Measurements from ENCODE around the gene N4BP2L2.

N4BP2L2 gene

DNA sequence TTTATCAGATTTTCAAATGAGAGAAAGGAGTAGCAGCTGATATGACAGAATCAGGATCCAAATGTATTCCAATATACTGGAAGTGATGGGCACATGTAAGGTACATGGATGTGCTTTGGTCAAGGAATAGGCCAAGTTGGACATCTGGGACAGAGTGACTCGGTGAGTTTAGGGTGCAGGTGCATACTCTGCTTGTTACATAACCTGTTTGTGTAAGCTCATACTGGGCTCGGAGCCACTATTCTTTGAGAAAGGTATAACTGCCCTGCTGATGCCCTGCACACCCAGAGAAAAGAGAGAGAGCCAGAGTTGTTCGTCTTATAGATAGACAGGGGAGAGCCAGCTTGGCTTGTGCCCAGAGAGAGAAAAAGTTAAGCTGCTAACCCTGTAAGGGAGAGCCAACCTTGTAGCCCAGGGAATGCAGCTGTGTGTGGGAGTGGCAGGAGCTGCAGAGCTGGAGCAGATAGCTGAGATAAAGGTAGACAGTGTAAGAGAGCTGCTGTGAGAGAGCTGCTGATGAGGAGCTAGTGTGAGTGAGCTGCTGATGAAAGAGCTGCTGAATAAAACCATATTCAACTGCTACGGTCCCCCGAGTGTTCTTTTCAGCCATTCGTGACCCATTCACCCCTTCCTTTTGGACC is 70.0 kb downstream of the N4BP2L2 start:
- H2BK120ac ChIP-seq (ENCODE audit: low read depth, low read length): no peak overlapping the region

DNA sequence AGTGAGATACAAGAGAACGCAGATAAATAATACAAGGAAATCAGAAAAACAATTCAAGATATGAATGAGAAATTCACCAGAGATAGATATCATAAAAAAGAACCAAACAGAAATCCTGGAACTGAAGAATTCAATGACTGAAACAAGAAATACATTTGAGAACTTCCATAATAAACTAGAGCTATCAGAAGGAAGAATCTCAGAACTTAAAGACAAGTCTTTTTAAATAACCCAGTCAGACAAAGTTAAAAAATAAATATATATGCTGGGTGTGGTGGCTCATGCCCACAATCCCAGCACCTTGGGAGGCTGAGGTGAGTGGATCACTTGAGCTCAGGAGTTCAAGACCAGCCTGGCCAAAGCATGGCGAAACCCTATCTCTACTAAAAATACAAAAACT is 82.0 kb downstream of the N4BP2L2 start:
- no peak overlapping the region for H4K91ac ChIP-seq (ENCODE audit: low read length)
- no CpG with 5 or more reads among the region's 2 CpGs for WGBS
- peaks cover 43% of the 10 kb centered on the region for H3K9me3 ChIP-seq (ENCODE audit: control insufficient read depth, low read length)
- H2AK5ac ChIP-seq (ENCODE audit: low read length, severe bottlenecking): no peak overlapping the region
- H3K27ac ChIP-seq (ENCODE audit: low read length, poor library complexity, severe bottlenecking): no peak overlapping the region
- H3K4ac ChIP-seq (ENCODE audit: low read depth in 1 of 2, low read length in 2 of 2): no peak overlapping the region
- H3K9ac ChIP-seq (ENCODE audit: low read length): no peak overlapping the region
- H2BK120ac ChIP-seq (ENCODE audit: low read depth, low read length): no peak overlapping the region
- no peak overlapping the region for H3K4me3 ChIP-seq (ENCODE audit: insufficient read depth in 1 of 2, low read depth in 1 of 2, low read length in 2 of 2)
- no peak overlapping the region for H3K18ac ChIP-seq (ENCODE audit: low read depth in 1 of 2, low read length in 2 of 2)
- H3K4me1 ChIP-seq (ENCODE audit: control insufficient read depth, insufficient read depth, low read depth, low read length): peaks cover 1% of the 10 kb centered on the region
- no peaks in the 10 kb centered on the region for H3K27me3 ChIP-seq (ENCODE audit: control insufficient read depth in 1 of 2, insufficient read depth in 1 of 2, low read length in 2 of 2)
- H2BK5ac ChIP-seq (ENCODE audit: low read depth, low read length, poor library complexity, severe bottlenecking): no peak overlapping the region
- H2BK12ac ChIP-seq (ENCODE audit: low read length in 2 of 2): no peak overlapping the region
- no peak overlapping the region for H3K4me2 ChIP-seq (ENCODE audit: low read length, poor library complexity, severe bottlenecking)
- H3K23ac ChIP-seq (ENCODE audit: low read length in 2 of 2): no peak overlapping the region
- no peak for DNase-seq
- peaks cover 20% of the 10 kb centered on the region for H3K79me1 ChIP-seq (replicated peaks; ENCODE audit: low read length, poor library complexity, severe bottlenecking)
- no peak overlapping the region for H2BK15ac ChIP-seq (ENCODE audit: low read depth, poor library complexity, severe bottlenecking)
- peaks cover 26 to 79% of the 10 kb centered on the region in 2 experiments for H3K36me3 ChIP-seq (ENCODE audit: control insufficient read depth in 1 of 2, insufficient read depth in 2 of 2, low read depth in 1 of 2, low read length in 2 of 2)
- H2AFZ ChIP-seq (ENCODE audit: low read depth, low read length): no peak overlapping the region
- H3K14ac ChIP-seq (ENCODE audit: low read length in 2 of 2): no peak overlapping the region
- no peak overlapping the region for H4K8ac ChIP-seq (ENCODE audit: low read length)

More for the DNA sequence above, 70.0 kb downstream of the N4BP2L2 start:
- WGBS: 82% methylated on average over 6 of the region's 6 CpGs
- Histone ChIP-seq H3K4me3 (ENCODE audit: insufficient read depth in 1 of 2, low read depth in 1 of 2, low read length in 2 of 2) (no peak overlapping the region), H2BK12ac (ENCODE audit: low read length in 2 of 2) (no peak overlapping the region), H4K8ac (ENCODE audit: low read length) (no peak overlapping the region), H3K4ac (ENCODE audit: low read depth in 1 of 2, low read length in 2 of 2) (no peak overlapping the region), H4K91ac (ENCODE audit: low read length) (no peak overlapping the region), H2AK5ac (ENCODE audit: low read length, severe bottlenecking) (no peak overlapping the region), H2BK5ac (ENCODE audit: low read depth, low read length, poor library complexity, severe bottlenecking) (no peak overlapping the region), H3K23ac (ENCODE audit: low read length in 2 of 2) (no peak overlapping the region), H3K9me3 (ENCODE audit: control insufficient read depth, low read length) (no peaks in the 10 kb centered on the region), H3K4me1 (ENCODE audit: control insufficient read depth, insufficient read depth, low read depth, low read length) (no peaks in the 10 kb centered on the region), H3K27me3 (ENCODE audit: control insufficient read depth in 1 of 2, insufficient read depth in 1 of 2, low read length in 2 of 2) (no peaks in the 10 kb centered on the region), H3K14ac (ENCODE audit: low read length in 2 of 2) (no peak overlapping the region), H3K9ac (ENCODE audit: low read length) (no peak overlapping the region), H3K79me1 (replicated peaks; ENCODE audit: low read length, poor library complexity, severe bottlenecking) (no peaks in the 10 kb centered on the region), H2BK15ac (ENCODE audit: low read depth, poor library complexity, severe bottlenecking) (no peak overlapping the region), H3K36me3 (ENCODE audit: control insufficient read depth in 1 of 2, insufficient read depth in 2 of 2, low read depth in 1 of 2, low read length in 2 of 2) (peaks cover 26 to 72% of the 10 kb centered on the region in 2 experiments), H3K4me2 (ENCODE audit: low read length, poor library complexity, severe bottlenecking) (no peak overlapping the region), H3K18ac (ENCODE audit: low read depth in 1 of 2, low read length in 2 of 2) (no peak overlapping the region), H2AFZ (ENCODE audit: low read depth, low read length) (no peak overlapping the region), H3K27ac (ENCODE audit: low read length, poor library complexity, severe bottlenecking) (no peak overlapping the region)
- no peak for DNase-seq

DNA sequence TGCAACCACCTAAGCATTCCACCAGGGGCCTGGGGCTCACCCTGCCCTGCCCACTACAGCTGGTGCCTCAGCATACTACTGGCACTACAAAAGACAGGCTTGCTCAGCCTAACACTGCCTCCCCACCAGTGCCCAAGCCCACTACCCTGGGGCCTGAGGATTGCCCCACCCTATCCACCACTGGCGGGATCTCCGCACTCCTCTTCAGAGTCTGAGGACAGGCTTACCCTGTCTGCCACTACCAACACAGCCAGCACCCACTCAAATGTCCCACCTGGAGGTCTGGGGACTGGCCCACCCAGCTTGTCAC is 83.0 kb downstream of the N4BP2L2 start:
- Histone ChIP-seq H2BK15ac (ENCODE audit: low read depth, poor library complexity, severe bottlenecking) (no peak overlapping the region), H2AK5ac (ENCODE audit: low read length, severe bottlenecking) (no peak overlapping the region), H4K91ac (ENCODE audit: low read length) (no peak overlapping the region), H3K27ac (ENCODE audit: low read length, poor library complexity, severe bottlenecking) (no peak overlapping the region), H3K4me1 (ENCODE audit: control insufficient read depth, insufficient read depth, low read depth, low read length) (peaks cover 1% of the 10 kb centered on the region), H3K23ac (ENCODE audit: low read length in 2 of 2) (no peak overlapping the region), H2BK5ac (ENCODE audit: low read depth, low read length, poor library complexity, severe bottlenecking) (no peak overlapping the region), H2AFZ (ENCODE audit: low read depth, low read length) (no peak overlapping the region), H3K27me3 (ENCODE audit: control insufficient read depth in 1 of 2, insufficient read depth in 1 of 2, low read length in 2 of 2) (no peaks in the 10 kb centered on the region), H3K18ac (ENCODE audit: low read depth in 1 of 2, low read length in 2 of 2) (no peak overlapping the region), H3K79me1 (replicated peaks; ENCODE audit: low read length, poor library complexity, severe bottlenecking) (peaks cover 20% of the 10 kb centered on the region), H4K8ac (ENCODE audit: low read length) (no peak overlapping the region), H3K4me3 (ENCODE audit: insufficient read depth in 1 of 2, low read depth in 1 of 2, low read length in 2 of 2) (no peak overlapping the region), H3K4ac (ENCODE audit: low read depth in 1 of 2, low read length in 2 of 2) (no peak overlapping the region), H3K36me3 (ENCODE audit: control insufficient read depth in 1 of 2, insufficient read depth in 2 of 2, low read depth in 1 of 2, low read length in 2 of 2) (peaks cover 27 to 75% of the 10 kb centered on the region in 2 experiments), H3K9me3 (ENCODE audit: control insufficient read depth, low read length) (peaks cover 34% of the 10 kb centered on the region), H2BK12ac (ENCODE audit: low read length in 2 of 2) (no peak overlapping the region), H3K4me2 (ENCODE audit: low read length, poor library complexity, severe bottlenecking) (no peak overlapping the region), H3K14ac (ENCODE audit: low read length in 2 of 2) (no peak overlapping the region), H3K9ac (ENCODE audit: low read length) (no peak overlapping the region), H2BK120ac (ENCODE audit: low read depth, low read length) (no peak overlapping the region)
- DNase-seq: no peak
- 96% methylated on average over 2 of the region's 2 CpGs for WGBS

DNA sequence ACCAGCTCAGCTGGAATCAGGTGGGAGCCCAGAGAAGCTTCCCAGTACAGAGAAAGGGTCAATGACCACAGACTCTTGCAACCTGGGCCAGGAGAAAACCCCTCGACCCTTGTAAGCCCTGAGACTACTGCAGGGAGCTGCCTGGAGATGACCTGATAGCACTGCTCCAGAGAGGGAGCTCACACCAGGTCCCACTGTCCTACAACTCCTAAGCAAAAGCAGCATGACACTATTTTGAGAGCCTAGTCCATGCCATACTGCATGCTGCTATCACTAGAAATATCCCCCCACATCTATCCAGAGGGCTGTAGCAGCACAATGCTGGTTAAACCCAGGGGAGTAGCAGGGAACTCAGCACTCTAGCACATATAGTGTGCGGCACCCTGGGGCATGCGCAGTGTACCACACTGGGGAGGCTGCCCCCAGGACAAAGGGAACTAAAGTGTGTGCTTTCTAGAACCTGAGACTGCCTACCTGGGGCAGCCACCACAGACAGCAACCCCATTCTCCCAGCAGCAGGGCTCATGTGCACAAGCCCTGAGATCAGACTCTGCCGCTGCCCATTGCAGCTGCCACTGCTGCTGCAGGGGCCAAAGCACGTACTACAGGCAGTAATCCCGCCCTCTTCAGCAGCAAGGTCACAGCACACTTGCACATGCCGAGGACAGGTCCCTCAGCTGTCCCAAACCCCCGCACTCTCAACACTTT is 83.6 kb downstream of the N4BP2L2 start:
- Histone ChIP-seq H2AFZ (ENCODE audit: low read depth, low read length) (no peak overlapping the region), H3K4me1 (ENCODE audit: control insufficient read depth, insufficient read depth, low read depth, low read length) (peaks cover 1% of the 10 kb centered on the region), H3K36me3 (ENCODE audit: control insufficient read depth in 1 of 2, insufficient read depth in 2 of 2, low read depth in 1 of 2, low read length in 2 of 2) (peaks cover 27 to 70% of the 10 kb centered on the region in 2 experiments), H3K79me1 (replicated peaks; ENCODE audit: low read length, poor library complexity, severe bottlenecking) (peaks cover 20% of the 10 kb centered on the region), H4K91ac (ENCODE audit: low read length) (no peak overlapping the region), H3K14ac (ENCODE audit: low read length in 2 of 2) (no peak overlapping the region), H2BK15ac (ENCODE audit: low read depth, poor library complexity, severe bottlenecking) (no peak overlapping the region), H2BK12ac (ENCODE audit: low read length in 2 of 2) (no peak overlapping the region), H2AK5ac (ENCODE audit: low read length, severe bottlenecking) (no peak overlapping the region), H2BK5ac (ENCODE audit: low read depth, low read length, poor library complexity, severe bottlenecking) (no peak overlapping the region), H3K27ac (ENCODE audit: low read length, poor library complexity, severe bottlenecking) (no peak overlapping the region), H2BK120ac (ENCODE audit: low read depth, low read length) (no peak overlapping the region), H3K4ac (ENCODE audit: low read depth in 1 of 2, low read length in 2 of 2) (peak overlapping the region in 1 of 2 experiments; percentile 27), H3K4me2 (ENCODE audit: low read length, poor library complexity, severe bottlenecking) (no peak overlapping the region), H3K23ac (ENCODE audit: low read length in 2 of 2) (no peak overlapping the region), H3K27me3 (ENCODE audit: control insufficient read depth in 1 of 2, insufficient read depth in 1 of 2, low read length in 2 of 2) (no peaks in the 10 kb centered on the region), H3K9me3 (ENCODE audit: control insufficient read depth, low read length) (peaks cover 34% of the 10 kb centered on the region), H3K9ac (ENCODE audit: low read length) (no peak overlapping the region), H3K18ac (ENCODE audit: low read depth in 1 of 2, low read length in 2 of 2) (no peak overlapping the region), H4K8ac (ENCODE audit: low read length) (no peak overlapping the region), H3K4me3 (ENCODE audit: insufficient read depth in 1 of 2, low read depth in 1 of 2, low read length in 2 of 2) (no peak overlapping the region)
- 90% methylated on average over 8 of the region's 8 CpGs for WGBS
- DNase-seq: no peak

Measured in mesenchymal stem cell (in vitro differentiated cells and primary cell).